Neural cell (in vitro differentiated cells): ENCODE data around the gene FAM227B. TPM values are rescaled to one million over a fixed set of nuclear protein-coding genes. Genes with fewer than 3 reads are reported as not detected.

ENCODE experiments used
- H2AFZ ChIP-seq: fragments of 200-600, 300-800 bp; sonication (generic), shearing (Covaris generic); 2 replicates; pipeline ENCODE4 v1.6.0; 2014; ENCODE audit warnings: low read depth, mild to moderate bottlenecking, antibody characterized with exemption, low read length, moderate library complexity
- H3F3A ChIP-seq: fragments of 200-600 bp; shearing (Covaris generic); 2 replicates; pipeline ENCODE4 v1.6.1; 2016; ENCODE audit warnings: mild to moderate bottlenecking, moderate library complexity, mixed read lengths, antibody characterized with exemption, low read length; ENCODE audit not compliant: insufficient read depth, poor library complexity, severe bottlenecking
- H3K27ac ChIP-seq: fragments of 200-600, 300-800 bp; sonication (generic), shearing (Covaris generic); 2 replicates; pipeline ENCODE4 v1.5.1; 2014; ENCODE audit warnings: mild to moderate bottlenecking, low read length, moderate library complexity
- H3K27me3 ChIP-seq: fragments of 300-800, 200-600 bp; sonication (generic), shearing (Covaris generic); 2 replicates; pipeline ENCODE4 v1.6.0; 2014; ENCODE audit warnings: mild to moderate bottlenecking, low read depth, low read length, moderate library complexity; ENCODE audit not compliant: insufficient read depth
- H3K36me3 ChIP-seq: fragments of 300-800, 200-600 bp; sonication (generic), shearing (Covaris generic); 2 replicates; pipeline ENCODE4 v1.5.1; 2014; ENCODE audit warnings: mild to moderate bottlenecking, antibody characterized with exemption, low read length, moderate library complexity; ENCODE audit not compliant: insufficient read depth
- H3K4me2 ChIP-seq: fragments of 300-800, 200-600 bp; sonication (generic), shearing (Covaris generic); 2 replicates; pipeline ENCODE4 v1.6.0; 2014; ENCODE audit warnings: mild to moderate bottlenecking, low read length
- H3K4me3 ChIP-seq: fragments of 300-800, 200-600 bp; sonication (generic), shearing (Covaris generic); 2 replicates; pipeline ENCODE4 v1.5.1; 2014; ENCODE audit warnings: mild to moderate bottlenecking, low read length, moderate library complexity
- H3K79me2 ChIP-seq: fragments of 200-600 bp; shearing (Covaris generic); replicated peaks from 2 replicates; pipeline ENCODE4 v1.6.0; 2014; ENCODE audit warnings: mild to moderate bottlenecking, low read length, moderate library complexity; ENCODE audit not compliant: insufficient read depth
- H3K9ac ChIP-seq: fragments of 300-800, 200-600 bp; sonication (generic), shearing (Covaris generic); 2 replicates; pipeline ENCODE4 v1.6.1; 2016; ENCODE audit warnings: mild to moderate bottlenecking, low read length, mixed read lengths
- H3K9me2 ChIP-seq: fragments of 200-600 bp; shearing (Covaris generic); 2 replicates; pipeline ENCODE4 v1.6.1; 2016; ENCODE audit warnings: mild to moderate bottlenecking, low read length, mixed read lengths; ENCODE audit not compliant: insufficient read depth
- H3K9me3 ChIP-seq: fragments of 200-600, 300-800 bp; sonication (generic), shearing (Covaris generic); 2 replicates; pipeline ENCODE4 v1.6.1; 2016; ENCODE audit warnings: mild to moderate bottlenecking, mixed run types, low read length, moderate library complexity, mixed read lengths
- H4K20me1 ChIP-seq: fragments of 200-600 bp; shearing (Covaris generic); 2 replicates; pipeline ENCODE4 v1.6.1; 2016; ENCODE audit warnings: mild to moderate bottlenecking, mixed run types; ENCODE audit not compliant: insufficient read depth
- EP300 ChIP-seq: fragments of 450-650 bp; conservative IDR thresholded peaks from 2 replicates; pipeline ENCODE4 v1.6.1; 2014; ENCODE audit warnings: antibody characterized with exemption, mild to moderate bottlenecking, moderate library complexity; ENCODE audit not compliant: poor library complexity, severe bottlenecking
- EZH2 ChIP-seq: fragments of 200-600, 300-800 bp; shearing (Covaris generic), sonication (generic); IDR thresholded peaks from 2 replicates; pipeline ENCODE4 v1.6.1; 2014; ENCODE audit warnings: antibody characterized with exemption, low read length, borderline replicate concordance, mild to moderate bottlenecking; ENCODE audit not compliant: insufficient read depth, poor library complexity, severe bottlenecking
- MXI1 ChIP-seq: fragments of 450-650 bp; conservative IDR thresholded peaks from 2 replicates; pipeline ENCODE4 v1.6.1; 2014; ENCODE audit warnings: antibody characterized with exemption, mild to moderate bottlenecking; ENCODE audit not compliant: poor library complexity, severe bottlenecking
- POLR2AphosphoS5 ChIP-seq: IDR thresholded peaks from 2 replicates; pipeline ENCODE4 v1.6.1; 2012
- RAD21 ChIP-seq: fragments of 450-650 bp; conservative IDR thresholded peaks from 2 replicates; pipeline ENCODE4 v1.6.1; 2014; ENCODE audit warnings: antibody characterized with exemption, mild to moderate bottlenecking, moderate library complexity
- SMC3 ChIP-seq: fragments of 450-650 bp; conservative IDR thresholded peaks from 2 replicates; pipeline ENCODE4 v1.6.1; 2014; ENCODE audit warnings: antibody characterized with exemption, mild to moderate bottlenecking, moderate library complexity; ENCODE audit not compliant: poor library complexity
- TAF1 ChIP-seq: IDR thresholded peaks from 2 replicates; pipeline ENCODE4 v1.6.1; 2012; ENCODE audit warnings: low read depth
- polyA plus RNA-seq: library from polyadenylated mRNA; depleted of rRNA; stranded (reverse); fragments of >200 nt; gene quantifications from 2 replicates; pipeline ENCODE4 v1.2.3, GENCODE V29; 2014
- TF ChIP-seq, protein P1 (sequence below): fragments of 450-650 bp; IDR thresholded peaks from 2 replicates; pipeline ENCODE4 v1.5.1; 2014; ENCODE audit warnings: antibody characterized with exemption, mild to moderate bottlenecking, moderate library complexity; ENCODE audit not compliant: poor library complexity, severe bottlenecking
- TF ChIP-seq, protein P2 (sequence below): IDR thresholded peaks from 2 replicates; pipeline ENCODE4 v1.6.1; 2012; ENCODE audit warnings: borderline replicate concordance

Gene FAM227B
- polyA plus RNA-seq, 1 donor from 2014 or later: 0.88 TPM

DNA sequence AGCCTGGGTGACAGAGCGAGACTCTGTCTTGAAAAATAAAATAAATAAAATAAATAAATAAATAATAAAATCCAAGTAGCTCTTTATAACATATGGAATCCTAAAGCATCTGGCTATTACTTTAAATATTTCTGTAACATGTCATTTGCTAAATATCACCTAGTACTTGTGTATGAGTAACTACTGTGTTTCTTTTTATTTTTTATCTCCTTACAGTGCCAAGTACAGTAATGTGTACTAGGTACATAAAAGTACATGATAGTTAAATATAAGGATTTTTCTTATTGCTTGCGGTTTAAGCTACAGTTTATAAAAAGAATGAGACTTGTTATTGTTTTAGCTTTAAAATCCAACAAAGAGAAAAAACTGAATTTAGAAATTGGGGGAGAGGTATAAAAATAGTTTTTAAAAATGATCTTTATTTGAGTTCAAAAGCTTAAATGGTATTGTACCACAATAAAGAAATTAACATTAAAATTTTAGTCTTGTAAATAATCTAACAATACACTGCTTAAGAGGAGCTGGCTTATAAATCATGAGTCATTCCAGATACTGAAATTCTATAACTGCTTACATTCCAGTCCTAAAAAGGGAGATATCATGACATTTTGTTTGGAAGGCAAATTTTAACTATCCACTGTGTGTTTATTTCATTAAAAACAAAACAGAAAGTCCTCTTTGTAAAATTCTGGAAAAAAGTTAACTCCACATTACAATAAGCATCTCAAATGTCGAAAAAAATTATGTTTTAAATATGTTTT lies 124.4 kb downstream of the FAM227B start:
- Histone ChIP-seq H3K9me3 (no peaks in the 10 kb centered on the region), H3K4me2 (no peak overlapping the region), H2AFZ (no peak overlapping the region), H3K79me2 (no peaks in the 10 kb centered on the region), H3K27me3 (no peaks in the 10 kb centered on the region), H3K9me2 (no peaks in the 10 kb centered on the region), H3F3A (no peaks in the 10 kb centered on the region), H3K4me3 (no peak overlapping the region), H4K20me1 (no peaks in the 10 kb centered on the region), H3K27ac (no peak overlapping the region), H3K9ac (no peak overlapping the region), H3K36me3 (no peaks in the 10 kb centered on the region)
- TF ChIP-seq POLR2AphosphoS5 (no peak), EP300 (no peak), TAF1 (no peak), EZH2 (no peak)
- TF ChIP-seq, protein P1, sequence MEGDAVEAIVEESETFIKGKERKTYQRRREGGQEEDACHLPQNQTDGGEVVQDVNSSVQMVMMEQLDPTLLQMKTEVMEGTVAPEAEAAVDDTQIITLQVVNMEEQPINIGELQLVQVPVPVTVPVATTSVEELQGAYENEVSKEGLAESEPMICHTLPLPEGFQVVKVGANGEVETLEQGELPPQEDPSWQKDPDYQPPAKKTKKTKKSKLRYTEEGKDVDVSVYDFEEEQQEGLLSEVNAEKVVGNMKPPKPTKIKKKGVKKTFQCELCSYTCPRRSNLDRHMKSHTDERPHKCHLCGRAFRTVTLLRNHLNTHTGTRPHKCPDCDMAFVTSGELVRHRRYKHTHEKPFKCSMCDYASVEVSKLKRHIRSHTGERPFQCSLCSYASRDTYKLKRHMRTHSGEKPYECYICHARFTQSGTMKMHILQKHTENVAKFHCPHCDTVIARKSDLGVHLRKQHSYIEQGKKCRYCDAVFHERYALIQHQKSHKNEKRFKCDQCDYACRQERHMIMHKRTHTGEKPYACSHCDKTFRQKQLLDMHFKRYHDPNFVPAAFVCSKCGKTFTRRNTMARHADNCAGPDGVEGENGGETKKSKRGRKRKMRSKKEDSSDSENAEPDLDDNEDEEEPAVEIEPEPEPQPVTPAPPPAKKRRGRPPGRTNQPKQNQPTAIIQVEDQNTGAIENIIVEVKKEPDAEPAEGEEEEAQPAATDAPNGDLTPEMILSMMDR: no peak

DNA sequence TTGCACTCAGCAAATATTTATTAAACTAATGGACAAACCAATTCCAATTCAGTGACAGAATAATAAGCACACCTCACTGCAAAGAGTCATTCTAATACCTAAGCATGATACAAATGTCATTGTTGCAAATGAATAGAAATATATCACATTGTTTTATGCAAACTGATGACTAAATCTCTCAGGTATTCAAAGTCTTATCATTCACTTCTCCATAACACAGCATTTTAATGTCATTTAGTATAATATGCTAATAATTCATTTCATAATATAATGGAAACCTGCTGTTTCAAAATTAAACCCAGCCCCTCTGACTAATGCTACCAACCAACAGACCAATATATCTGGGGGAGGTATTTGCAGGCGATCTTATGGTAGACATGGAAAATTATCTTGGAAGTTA lies 125.8 kb downstream of the FAM227B start:
- no peak overlapping the region for H2AFZ ChIP-seq
- no peaks in the 10 kb centered on the region for H3F3A ChIP-seq
- no peak for TF ChIP-seq EP300
- TF ChIP-seq POLR2AphosphoS5: no peak
- no peak for TF ChIP-seq TAF1
- no peak for TF ChIP-seq EZH2
- TF ChIP-seq, protein P1: no peak
- no peak for TF ChIP-seq SMC3
- TF ChIP-seq, protein P2, sequence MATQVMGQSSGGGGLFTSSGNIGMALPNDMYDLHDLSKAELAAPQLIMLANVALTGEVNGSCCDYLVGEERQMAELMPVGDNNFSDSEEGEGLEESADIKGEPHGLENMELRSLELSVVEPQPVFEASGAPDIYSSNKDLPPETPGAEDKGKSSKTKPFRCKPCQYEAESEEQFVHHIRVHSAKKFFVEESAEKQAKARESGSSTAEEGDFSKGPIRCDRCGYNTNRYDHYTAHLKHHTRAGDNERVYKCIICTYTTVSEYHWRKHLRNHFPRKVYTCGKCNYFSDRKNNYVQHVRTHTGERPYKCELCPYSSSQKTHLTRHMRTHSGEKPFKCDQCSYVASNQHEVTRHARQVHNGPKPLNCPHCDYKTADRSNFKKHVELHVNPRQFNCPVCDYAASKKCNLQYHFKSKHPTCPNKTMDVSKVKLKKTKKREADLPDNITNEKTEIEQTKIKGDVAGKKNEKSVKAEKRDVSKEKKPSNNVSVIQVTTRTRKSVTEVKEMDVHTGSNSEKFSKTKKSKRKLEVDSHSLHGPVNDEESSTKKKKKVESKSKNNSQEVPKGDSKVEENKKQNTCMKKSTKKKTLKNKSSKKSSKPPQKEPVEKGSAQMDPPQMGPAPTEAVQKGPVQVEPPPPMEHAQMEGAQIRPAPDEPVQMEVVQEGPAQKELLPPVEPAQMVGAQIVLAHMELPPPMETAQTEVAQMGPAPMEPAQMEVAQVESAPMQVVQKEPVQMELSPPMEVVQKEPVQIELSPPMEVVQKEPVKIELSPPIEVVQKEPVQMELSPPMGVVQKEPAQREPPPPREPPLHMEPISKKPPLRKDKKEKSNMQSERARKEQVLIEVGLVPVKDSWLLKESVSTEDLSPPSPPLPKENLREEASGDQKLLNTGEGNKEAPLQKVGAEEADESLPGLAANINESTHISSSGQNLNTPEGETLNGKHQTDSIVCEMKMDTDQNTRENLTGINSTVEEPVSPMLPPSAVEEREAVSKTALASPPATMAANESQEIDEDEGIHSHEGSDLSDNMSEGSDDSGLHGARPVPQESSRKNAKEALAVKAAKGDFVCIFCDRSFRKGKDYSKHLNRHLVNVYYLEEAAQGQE: no peak
- no peak for TF ChIP-seq RAD21
- no peak for TF ChIP-seq MXI1

More for the DNA sequence above, 125.8 kb downstream of the FAM227B start:
- Histone ChIP-seq H3K9ac (no peak overlapping the region), H3K27ac (no peak overlapping the region), H3K36me3 (no peaks in the 10 kb centered on the region), H3K9me2 (no peaks in the 10 kb centered on the region), H3K27me3 (no peaks in the 10 kb centered on the region), H3K79me2 (no peaks in the 10 kb centered on the region), H3K9me3 (no peaks in the 10 kb centered on the region), H3K4me2 (no peak overlapping the region), H3K4me3 (no peak overlapping the region), H4K20me1 (no peaks in the 10 kb centered on the region)
